GM12874 (cell line): ENCODE measurements around the gene EPS8L1.

ENCODE experiments used
- TF ChIP-seq, protein P1 (sequence below): IDR thresholded peaks from 2 replicates; pipeline ENCODE4 v1.5.1; 2011; ENCODE audit warnings: low read depth, mild to moderate bottlenecking, control low read depth, low read length, moderate library complexity; ENCODE audit not compliant: insufficient read depth

Gene EPS8L1

DNA sequence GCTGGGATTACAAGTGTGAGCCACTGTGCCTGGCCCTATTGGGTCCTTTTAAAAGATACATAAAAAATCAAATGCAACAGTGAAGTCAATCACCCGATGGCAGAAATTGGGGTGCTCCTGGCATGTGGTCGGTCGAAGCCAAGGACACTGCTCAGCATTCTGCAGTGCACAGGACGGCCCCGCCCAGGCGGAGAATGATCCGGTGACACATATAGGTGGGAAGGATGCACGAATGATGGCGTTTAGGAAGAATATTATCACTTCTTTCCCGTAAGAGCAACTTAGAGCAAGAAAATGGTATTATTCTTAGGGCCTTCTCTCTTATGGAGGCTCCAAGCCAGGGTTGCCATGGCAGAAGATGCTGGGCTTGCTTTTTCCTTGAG is 34.4 kb upstream of the EPS8L1 start:
- TF ChIP-seq, protein P1, sequence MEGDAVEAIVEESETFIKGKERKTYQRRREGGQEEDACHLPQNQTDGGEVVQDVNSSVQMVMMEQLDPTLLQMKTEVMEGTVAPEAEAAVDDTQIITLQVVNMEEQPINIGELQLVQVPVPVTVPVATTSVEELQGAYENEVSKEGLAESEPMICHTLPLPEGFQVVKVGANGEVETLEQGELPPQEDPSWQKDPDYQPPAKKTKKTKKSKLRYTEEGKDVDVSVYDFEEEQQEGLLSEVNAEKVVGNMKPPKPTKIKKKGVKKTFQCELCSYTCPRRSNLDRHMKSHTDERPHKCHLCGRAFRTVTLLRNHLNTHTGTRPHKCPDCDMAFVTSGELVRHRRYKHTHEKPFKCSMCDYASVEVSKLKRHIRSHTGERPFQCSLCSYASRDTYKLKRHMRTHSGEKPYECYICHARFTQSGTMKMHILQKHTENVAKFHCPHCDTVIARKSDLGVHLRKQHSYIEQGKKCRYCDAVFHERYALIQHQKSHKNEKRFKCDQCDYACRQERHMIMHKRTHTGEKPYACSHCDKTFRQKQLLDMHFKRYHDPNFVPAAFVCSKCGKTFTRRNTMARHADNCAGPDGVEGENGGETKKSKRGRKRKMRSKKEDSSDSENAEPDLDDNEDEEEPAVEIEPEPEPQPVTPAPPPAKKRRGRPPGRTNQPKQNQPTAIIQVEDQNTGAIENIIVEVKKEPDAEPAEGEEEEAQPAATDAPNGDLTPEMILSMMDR: no peak

DNA sequence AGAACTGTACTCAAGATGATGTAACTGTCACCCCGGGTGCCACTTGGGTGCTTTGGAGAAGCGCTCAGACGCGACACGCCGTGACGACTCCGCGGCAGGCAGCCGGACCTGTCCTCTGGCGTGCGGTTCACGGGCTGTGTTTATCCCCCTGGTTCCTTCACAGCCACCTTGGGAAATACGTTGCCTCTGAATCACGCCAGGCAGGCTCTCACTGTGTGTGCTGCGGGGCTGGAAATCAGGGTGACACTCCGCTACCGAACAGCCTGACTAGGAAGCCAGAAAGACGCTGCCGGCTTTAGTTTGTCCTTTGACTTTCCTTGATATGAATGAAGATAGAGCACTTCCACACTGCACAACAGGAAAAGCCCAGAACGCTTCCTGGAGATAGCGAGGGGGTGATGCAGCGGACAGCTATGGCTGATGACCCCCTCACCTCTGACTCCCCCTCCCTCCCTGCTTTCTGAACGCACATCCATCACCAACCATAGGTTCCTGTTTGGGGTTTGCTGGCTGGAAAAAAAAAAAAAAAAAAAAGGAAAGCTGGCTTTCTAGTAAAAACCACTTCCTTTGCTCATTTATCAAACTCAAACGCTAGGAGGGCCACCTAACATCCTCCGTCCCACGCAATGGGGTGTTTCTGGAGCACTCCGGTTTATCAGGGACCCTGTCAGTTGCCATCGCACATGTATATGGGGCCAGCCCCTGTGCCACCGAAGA is 33.9 kb upstream of the EPS8L1 start:
- TF ChIP-seq, protein P1: no peak

DNA sequence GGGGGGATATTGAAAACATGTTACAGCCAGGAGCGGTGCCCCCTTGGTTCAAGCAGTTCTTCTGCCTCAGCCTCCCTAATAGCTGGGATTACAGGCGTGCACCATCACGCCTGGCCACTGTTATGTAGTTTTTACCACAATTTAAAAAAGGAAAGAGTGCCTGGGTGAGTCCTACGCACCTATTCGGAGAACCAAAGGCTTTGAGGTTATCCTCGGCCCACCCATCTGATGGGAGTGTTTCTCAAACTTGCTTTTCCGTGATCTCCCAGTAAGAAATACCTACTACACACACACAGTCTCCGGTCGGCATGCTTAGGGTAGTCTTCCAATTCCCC is 33.4 kb upstream of the EPS8L1 start:
- TF ChIP-seq, protein P1: no peak

DNA sequence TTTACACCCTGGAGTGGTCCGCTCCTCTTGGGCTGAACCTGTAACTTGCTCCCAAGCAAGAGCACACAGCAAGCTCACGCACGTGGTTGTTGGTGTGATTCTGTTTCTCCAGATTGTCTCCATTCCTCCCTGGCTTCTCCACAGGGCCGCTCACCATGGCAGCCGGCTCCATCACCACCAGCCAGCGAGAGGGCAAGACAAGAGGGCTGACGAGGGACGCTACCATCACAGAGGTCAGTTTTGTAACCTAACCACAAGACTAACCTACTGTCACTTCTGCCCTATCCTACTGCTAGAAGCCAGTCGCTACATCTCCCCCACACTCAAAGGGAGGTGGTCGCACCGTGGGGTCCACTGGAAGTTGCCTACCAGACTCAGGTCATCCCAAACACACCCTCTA is 33.0 kb upstream of the EPS8L1 start:
- TF ChIP-seq, protein P1: no peak

DNA sequence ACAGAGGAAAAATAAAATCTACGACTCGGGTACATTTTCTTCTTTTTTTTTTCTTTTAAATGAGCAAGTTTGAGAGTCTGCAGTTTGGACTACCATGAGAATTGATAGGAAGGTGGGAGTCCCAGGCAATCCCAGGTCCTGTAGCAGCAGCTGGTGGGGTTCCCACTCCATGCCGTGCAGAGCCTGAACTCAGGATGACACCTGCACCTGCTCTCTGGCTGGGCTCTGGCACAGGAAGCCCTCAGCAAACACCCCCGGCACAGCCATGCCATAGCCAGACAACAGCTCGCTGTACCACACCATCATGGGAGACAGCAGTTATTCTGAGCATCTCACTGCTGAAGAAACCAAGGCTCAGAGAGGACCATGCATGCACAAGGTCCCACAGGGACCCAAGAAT is 31.4 kb upstream of the EPS8L1 start:
- TF ChIP-seq, protein P1: no peak

DNA sequence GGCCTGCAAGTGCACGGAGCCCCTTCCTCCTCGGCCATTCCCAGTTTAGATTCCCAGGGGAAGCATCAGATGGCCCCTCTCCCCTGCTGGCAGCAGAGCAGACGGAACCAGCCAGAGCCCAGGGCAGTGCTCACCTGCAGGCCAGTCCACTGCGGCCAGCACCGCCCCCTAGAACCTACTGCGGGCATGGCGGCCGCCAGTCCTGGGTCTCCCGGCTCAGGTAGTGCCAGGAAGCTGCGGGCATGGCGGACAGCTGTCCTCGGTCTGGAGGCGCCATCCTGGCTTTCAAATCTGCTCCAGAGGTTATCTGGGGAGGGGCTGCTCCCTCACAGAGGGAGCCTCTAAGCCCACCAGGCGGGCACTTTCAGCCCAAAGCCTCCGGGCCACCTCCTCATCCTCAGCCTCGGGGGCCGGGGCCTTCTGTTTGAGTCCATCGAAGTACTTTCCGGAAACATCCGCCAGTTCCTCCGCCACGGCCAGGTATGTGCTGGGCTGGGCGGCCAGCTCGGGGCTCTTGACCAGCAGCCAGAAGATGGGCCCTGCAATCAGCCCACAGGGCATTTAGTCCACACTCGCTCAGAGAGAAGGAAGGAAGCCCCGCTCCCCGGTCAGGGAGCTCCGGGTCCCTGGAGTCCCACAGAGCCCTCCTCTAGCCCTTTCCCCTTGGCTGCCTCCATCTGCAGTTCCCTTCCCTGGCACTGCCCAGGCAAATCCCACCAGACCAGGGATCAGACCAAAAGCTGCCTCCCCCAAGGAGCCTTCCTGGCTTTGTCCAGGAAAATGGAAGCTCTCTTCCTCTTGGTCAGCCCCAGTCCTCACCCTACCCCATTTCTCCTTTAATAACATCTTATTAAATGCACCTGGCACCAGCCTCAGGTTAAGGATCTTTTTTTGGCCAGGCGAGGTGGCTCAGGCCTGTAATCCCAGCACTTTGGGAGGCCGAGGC is 30.6 kb upstream of the EPS8L1 start:
- TF ChIP-seq, protein P1: no peak

DNA sequence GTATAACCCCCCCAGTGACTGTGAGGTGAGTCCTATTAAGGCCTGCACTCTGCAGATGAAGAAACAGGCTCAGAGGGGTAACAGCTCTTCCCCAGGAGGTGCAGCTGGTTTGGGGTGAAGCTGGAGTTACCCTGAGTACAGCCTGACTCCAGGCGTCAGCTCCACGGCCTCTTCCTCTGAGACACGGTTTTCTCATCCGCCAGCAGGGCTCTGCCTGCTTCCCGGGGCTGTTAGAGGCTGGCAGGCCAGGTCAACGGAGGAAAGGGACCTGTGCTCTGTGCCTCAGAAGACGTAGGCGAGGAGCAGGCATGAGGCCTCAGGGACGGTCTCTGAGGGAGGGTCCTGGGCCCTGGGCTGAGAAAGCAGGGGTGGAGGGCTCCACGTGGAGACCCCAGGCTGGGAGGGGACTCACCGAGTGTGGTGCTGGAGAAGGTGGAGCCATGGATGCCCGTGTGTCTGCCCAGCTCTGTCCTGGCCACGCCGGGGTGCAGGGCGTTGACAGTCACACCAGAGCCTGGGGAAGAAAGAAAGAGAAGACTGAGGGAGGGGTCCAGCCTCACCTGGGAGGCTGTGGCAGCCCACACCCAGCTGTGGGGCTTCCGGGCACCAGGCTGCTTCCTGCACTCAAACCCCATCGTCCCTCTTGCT is 28.6 kb upstream of the EPS8L1 start:
- TF ChIP-seq, protein P1: no peak
